GM18858 (cell line): ENCODE measurements around the gene RPS19BP1.

Source experiments
- ATAC-seq: cut with Tn5 transposase; IDR thresholded peaks from one replicate; pipeline ENCODE4 v1.9.1; 2021; ENCODE audit not compliant: unreplicated experiment

Gene RPS19BP1

DNA sequence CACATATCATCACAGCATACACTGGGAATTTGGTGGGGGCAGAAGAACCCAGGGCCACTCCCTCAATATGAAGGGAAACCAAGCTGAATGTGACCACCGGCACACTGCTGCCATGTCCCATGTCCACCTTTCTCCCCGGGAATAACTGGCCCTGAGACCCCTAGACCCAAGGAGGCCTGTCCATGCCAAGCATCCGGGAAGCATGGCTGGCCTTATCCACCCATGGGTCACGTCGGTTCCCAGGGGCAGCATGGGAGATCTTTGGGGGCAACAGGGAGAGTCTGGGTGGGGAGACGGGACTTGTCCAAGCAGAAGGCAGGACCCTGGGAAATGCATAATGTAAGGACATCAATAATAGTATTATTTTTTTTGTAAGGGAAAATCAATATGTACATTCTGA is 40.9 kb downstream of the RPS19BP1 start:
- ATAC-seq, result no peak

DNA sequence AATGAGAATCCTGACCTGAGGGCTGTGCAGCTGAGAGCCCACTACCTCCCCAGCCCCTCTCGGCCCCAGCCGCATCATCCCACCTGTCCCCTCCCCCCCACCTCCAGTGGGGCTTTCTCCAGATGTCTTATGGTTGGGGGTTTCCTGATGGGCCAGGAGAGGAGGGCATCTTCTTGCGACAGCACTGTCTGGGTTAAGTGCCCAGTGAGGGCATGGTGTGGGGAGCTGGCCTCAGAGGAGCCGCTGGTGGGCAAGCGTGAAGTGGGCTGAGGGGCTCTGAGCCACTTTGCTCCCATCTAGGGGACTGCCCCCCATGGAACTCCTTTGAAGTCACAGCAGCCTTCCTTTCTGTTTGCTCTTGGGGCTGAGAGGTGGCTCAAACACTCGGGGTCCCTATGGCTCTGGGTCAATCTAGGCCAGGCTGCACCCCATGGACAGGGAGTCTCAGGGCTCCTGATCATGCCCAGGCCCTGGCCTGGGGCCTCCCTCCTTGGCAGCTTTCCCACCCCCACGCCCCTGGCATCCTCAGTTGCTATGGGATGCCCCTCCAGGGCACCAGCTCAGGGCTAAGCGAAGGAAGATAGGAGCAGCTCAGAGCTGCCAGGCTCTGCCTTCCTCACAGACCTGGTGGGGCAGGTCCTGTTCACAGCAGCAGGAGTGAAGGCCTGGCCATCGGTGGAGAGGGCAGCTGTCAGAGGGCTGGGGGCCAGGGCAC is 41.4 kb downstream of the RPS19BP1 start:
- no peak for ATAC-seq

DNA sequence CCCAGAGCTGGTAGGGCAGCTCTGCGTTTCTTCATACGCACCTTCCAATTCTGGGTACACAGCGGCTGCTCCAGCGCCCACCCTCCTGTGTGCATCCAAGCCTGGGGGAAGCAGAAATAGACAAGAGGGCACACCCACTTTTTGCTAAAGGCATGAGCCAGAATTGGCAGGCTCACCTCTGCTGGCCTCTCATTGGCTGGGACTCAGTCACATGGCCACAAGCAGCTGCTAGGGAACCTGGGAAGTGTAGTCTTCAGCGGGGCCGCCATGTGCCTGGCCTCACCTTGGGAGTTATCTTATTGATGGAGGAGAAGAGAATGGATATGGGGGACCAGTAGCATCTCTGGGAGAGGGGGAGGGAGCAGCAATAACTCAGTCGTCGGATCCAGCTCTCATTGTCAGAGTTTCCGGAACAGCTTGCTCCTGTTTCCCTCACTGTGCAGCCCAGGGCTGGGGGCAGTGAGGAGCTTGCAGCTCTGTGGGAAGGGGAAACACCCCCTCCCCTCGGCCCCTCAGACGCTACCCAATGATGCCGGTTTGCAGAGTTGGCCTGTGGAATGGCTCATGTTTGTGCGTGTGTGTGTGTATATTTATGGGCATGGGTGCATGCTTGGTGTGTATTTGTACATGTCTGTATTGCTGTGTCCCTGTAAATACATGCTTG is 42.3 kb downstream of the RPS19BP1 start:
- ATAC-seq, result peak; percentile 63

DNA sequence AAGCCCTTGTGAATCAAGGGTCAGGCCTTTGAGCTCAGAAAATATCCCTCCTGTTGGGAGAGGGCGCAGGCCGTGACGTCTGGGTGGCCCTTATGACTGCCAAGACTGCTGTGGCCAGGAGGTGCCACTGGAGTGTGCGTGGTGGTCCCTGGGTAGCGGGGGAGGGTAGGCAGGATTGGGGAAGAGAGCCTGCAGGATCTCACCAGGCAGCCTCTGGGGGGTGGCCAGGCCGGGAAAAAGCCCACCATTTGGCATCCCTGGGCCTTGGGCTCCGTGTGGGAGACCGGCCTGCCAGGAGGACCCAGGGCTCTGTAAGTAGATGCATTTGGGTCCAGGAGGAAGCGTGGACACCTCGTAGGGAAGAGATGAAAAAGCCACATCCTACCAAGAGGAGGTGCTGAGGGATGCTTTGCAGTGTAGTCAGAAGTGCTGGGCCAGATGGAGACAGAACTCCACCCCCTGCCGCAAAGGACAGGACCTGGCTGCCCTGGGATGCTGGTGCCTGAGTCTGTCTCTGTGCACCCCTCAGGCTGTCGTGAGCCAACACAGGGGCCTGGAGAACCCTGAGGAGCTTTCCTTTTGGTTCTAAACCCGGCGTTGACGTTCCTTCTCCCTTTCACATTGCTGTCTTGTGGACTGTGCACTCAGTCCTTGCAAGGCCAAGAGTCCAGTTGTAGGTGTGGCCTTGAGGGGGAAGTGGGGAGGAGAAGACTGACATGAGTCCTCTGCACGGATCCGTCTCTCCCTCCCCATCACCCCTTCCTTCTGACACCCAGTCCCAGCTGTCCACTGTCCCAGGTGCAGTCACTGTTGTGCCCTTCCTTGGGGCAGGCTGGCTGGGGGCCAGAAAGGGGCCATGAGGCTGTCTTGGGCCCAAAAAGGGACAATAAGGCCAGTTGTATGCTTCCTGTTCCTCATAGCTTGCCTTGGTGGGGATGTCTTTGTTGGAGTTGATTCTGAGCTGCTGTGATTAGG is 43.2 kb downstream of the RPS19BP1 start:
- ATAC-seq, result no peak

DNA sequence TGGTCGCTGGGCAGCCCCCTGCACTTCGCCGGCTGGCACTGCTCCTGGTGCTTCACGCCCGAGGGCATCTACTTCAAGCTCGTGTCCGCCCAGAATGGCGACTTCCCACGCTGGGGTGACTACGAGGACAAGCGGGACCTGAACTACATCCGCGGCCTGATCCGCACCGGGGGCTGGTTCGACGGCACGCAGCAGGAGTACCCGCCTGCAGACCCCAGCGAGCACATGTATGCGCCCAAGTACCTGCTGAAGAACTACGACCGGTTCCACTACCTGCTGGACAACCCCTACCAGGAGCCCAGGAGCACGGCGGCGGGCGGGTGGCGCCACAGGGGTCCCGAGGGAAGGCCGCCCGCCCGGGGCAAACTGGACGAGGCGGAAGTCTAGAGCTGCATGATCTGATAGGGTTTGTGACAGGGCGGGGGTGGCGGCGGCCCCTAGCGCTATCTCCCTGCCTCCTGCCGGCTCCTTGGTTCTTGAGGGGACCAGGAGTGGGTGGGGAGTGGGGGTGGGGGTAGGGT is 43.9 kb downstream of the RPS19BP1 start:
- no peak for ATAC-seq

GRCh38 chr22:39487826-39488520 is 44.6 kb downstream of the RPS19BP1 start:
- ATAC-seq, result no peak

- no peak for ATAC-seq
Observed at GRCh38 chr22:39486951-39487825, 45.4 kb downstream of the RPS19BP1 start.

- no peak for ATAC-seq
Observed at GRCh38 chr22:39482768-39483167, 49.8 kb downstream of the RPS19BP1 start.

GRCh38 chr22:39481595-39481994 is 51.0 kb downstream of the RPS19BP1 start:
- no peak for ATAC-seq

DNA sequence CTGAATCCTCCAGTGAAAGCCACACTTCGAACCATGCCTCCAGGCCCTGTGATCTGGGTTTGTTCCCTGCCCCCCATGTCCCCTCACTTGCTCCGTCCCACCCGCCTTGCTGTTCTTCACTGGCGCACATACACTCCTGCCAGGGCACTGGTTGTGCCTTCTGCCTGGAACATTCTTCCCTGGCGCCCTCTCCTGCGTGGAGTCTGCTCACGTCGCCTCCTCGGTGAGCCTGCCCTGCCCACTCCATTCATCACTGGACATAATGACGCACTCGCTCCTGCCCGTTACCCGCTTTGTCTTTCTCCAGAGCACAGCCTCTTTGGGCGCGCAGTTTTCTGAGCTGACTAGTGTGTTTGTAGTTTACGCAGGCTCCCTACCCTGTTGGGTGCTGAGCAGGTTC is 51.5 kb downstream of the RPS19BP1 start:
- ATAC-seq, result no peak

- ATAC-seq, result no peak
Observed at GRCh38 chr22:39480557-39480956, 52.0 kb downstream of the RPS19BP1 start.

DNA sequence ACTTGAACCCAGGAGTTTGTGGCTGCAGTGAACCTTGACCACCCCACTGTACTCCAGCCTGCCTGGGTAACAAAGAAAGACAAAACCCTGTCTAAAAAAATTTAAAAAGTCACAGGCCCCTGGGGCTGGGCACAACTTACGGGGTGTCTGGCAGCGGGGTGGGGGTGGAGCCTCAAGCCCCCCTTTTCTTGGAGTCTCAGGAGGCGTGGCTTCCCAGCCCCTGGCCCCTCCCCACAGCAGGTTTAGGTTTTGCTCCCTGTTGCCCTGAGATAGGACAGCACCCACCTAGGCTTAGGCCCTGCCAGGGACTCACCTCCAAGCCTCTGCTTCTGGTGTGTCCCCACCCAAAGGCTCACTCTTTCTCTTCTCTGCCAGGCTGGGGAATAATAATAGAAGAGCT is 53.3 kb downstream of the RPS19BP1 start:
- no peak for ATAC-seq
